Measurements from ENCODE around the gene UGT1A9.

Gene UGT1A9

DNA sequence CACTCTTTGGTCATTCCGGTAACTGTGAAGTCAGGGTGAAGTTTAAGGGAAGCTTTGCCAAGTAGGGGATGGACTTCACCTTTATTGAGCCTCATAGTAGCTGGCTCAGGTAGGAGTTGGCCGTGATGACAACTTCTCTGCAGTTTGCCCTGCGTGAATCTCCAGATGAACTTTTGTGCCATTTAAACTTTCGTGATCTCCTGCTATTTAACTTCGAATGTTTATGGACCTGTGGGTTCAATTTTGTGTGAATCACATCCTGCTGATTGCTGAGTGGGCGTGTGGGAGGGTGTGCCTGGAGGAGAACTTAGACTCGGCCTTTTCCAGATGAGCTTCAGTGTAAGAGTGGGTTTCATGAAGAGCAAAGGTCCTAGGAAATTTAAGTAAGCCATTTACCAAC, 92.6 kb downstream of the UGT1A9 start:
- no peak for DNase-seq

DNA sequence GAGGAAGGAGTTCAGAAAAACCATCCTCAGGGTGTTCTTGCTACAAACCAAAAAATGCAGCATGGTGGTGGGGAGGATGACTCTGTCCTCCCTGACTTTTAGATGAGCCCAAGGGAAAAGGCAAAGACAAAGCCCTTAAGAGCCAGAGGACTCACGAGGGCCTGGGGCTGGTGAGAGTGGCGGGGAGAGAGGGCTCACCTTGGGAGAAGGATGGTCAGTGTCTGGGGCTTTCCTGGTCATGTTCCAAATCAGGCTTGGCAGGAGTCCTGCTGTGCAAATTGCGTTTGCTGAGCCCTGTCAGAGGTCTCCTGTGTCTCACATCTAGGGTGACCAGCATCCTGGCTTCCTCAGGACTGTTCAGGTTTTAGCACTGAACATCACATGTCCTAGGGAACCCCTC, 93.1 kb downstream of the UGT1A9 start:
- no peak for DNase-seq

- no peak for DNase-seq
Measured at GRCh38 chr2:233766416-233766815, 94.7 kb downstream of the UGT1A9 start.

DNA sequence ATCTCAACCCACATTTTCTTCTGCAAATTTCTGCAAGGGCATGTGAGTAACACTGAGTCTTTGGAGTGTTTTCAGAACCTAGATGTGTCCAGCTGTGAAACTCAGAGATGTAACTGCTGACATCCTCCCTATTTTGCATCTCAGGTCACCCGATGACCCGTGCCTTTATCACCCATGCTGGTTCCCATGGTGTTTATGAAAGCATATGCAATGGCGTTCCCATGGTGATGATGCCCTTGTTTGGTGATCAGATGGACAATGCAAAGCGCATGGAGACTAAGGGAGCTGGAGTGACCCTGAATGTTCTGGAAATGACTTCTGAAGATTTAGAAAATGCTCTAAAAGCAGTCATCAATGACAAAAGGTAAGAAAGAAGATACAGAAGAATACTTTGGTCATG, 96.4 kb downstream of the UGT1A9 start:
- DNase-seq: no peak

DNA sequence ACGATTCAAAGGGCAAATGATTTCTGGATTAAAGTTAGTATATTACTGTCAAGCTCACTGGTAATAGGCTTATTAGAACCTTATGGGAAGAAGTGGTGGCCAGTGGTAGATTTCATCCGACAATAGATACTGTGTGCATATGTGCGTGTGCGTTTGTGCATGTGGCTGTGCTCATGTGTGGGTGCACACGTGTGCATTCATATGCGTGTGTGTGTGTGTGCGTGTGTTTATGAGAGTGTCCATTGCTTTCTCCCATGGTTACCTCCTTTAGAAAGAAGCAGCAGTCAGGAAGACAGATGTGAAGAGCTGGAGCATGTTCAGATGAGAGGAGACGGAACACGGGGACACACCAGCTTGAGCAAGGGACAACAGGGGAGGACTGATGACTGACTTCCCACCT, 97.6 kb downstream of the UGT1A9 start:
- DNase-seq: no peak

DNA sequence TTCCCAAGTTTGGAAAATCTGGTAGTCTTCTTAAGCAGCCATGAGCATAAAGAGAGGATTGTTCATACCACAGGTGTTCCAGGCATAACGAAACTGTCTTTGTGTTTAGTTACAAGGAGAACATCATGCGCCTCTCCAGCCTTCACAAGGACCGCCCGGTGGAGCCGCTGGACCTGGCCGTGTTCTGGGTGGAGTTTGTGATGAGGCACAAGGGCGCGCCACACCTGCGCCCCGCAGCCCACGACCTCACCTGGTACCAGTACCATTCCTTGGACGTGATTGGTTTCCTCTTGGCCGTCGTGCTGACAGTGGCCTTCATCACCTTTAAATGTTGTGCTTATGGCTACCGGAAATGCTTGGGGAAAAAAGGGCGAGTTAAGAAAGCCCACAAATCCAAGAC, 100.5 kb downstream of the UGT1A9 start:
- no peak for DNase-seq

DNA sequence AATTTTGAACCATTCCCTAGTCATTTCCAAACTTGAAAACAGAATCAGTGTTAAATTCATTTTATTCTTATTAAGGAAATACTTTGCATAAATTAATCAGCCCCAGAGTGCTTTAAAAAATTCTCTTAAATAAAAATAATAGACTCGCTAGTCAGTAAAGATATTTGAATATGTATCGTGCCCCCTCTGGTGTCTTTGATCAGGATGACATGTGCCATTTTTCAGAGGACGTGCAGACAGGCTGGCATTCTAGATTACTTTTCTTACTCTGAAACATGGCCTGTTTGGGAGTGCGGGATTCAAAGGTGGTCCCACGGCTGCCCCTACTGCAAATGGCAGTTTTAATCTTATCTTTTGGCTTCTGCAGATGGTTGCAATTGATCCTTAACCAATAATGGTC, 100.9 kb downstream of the UGT1A9 start:
- DNase-seq: no peak

DNA sequence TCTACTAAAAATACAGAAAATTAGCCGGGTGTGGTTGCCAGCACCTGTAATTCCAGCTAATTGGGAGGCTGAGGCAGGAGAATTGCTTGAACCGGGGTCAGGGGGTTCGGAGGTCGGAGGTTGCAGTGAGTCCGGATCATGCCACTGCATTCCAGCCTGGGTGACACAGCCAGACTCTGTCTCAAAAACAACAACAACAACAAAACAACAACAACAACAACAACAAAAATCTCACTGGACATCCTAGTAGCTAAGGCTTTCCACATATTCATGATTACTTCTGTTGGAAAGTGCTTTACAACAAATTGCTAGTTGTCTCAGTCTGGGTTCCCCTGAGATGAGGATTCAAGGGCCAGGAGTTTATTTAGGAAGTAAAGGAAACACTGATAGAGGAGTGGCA, 102.2 kb downstream of the UGT1A9 start:
- no peak for DNase-seq

DNA sequence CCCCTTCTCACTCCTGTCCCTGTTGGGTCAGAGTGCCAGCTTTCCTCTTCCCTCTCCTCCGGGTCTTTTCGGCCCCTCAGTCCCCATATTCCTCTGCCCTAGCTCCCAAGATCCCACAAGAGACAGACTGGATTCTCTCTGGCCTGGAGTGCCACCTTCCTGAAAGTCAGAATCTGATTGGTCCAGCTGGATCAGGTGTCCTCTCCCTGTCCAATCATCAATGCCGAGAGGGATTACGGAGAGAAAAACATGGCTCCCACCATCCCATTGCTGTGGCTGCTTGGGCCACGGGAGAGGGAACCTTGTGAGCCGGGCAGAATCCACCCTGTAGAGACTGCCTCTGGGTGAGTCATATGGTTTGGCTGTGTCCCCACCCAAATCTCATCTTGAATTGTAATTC, 103.7 kb downstream of the UGT1A9 start:
- DNase-seq: no peak

DNA sequence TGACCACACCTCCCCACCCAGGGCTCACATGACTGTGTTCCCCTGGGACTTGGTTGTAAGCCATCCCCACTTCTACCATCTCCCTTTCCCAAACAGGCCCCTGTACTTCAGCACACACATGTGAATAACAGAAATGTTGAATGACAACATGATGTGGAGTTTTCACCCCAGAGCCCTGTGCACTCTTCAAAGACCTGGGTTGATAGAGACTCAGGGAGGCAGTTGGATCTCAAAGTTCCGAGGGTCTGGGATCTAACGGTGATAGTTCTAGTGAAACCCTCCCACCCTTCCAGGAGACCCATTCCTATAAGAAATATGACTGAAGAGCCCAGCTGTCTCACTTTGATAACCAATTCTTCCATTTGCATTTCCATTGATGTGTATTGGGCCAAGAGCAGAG, 106.3 kb downstream of the UGT1A9 start, which contains the start of gene MROH2A:
Gene MROH2A, plus strand, starts transcription at position 301 of the 400 bp plus-strand sequence. CDS start 1,029 bp downstream, outside the sequence.
- no peak for DNase-seq

DNA sequence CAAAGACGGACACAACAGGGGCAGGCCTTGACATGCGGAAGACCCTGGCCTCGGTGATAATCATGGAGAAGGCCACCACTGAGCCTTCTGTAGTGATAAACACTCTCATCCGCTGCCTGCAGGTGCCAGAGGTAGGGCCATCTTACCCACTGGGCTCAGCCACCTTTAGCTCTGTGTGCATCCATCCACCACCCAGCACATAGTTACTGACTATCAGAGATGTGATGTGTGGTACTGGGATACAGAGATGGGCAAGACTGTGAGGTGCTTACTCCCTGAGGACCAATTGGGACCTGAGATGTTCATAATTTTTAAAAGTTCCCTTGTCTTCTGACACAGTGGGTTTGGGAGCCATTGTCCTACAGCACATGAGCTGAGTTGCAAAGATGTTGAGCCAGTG, 108.0 kb downstream of the UGT1A9 start:
- DNase-seq: no peak

GRCh38 chr2:233780771-233781170, 109.1 kb downstream of the UGT1A9 start:
- DNase-seq: no peak

GRCh38 chr2:233789554-233789953, 117.9 kb downstream of the UGT1A9 start:
- DNase-seq: no peak

DNA sequence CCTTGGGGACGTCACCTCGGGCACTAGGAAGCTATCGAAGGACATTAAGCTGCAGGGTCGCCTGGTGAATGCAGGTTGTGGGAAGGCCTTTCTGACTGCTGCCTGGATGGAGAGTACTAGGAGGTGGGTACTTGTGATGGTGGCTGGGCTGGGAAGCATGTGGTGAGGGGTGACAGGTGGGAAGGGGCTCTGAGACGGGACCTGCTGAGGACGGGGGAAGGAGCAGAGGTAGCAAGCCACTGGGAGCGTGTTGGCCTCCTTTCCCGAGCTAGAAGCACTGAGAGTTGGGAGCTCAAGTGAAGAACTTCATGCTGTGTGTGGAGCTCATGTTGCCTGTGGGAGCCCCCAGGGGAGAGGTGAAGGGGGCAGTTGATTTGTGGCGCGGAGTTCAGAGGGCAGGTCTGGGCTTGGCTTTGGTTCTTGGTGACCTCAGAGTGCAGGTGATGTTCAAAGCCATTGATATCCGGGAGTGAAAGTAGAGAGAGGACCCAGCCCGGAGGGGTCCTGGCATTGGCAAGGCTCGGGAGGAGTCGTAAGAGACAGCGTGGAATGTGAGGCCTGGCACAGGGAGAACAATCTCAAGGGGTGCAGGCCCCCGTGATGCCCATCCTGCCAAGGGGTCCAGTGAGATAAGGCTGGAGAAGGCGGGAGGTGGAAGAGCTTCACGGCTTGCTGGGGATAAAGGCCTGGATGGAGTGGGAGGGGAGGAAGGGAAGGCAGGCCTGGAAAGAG, 119.6 kb downstream of the UGT1A9 start:
- no peak for DNase-seq

DNA sequence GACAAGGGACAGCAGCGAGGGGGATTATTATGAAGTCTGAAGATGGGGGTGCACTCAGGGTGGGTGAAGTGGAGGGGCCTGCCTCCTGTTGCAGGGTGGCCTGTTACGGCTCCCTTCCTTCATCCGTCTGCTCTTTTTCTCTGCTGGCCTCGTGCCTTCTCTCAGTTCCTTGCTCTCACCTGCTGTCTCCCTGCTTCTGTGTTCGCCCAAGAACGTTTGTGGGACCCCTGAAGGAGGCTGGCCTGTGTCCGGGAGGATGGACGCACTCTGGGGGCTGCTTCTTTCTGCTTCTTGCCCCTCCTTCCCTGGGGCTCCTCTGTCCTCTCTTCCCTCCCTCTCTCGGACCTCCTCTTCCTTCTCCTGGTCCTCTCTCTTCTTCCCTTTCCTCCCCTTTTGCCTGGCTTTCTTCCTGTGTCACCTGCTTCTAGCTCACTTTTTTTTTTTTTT, 120.2 kb downstream of the UGT1A9 start:
- DNase-seq: no peak

DNA sequence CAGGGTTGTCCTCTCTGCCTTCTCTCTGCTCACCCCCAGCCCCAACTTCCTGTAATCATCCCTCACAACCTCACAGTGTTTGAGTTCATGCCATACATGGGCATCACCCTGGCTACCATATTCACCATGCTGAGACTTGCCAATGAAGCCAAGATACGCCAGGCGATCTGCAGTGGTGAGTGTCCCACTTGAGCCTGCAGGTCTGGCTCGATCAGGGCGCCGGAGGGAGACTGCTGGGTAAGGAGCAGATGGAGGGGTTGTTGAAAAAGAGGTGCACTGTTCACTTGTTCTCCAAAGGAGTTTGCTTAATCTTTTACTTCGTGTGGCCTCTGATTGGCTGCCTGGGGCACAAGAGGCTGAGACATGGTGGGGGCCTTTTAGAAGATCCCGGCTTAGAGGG, 121.0 kb downstream of the UGT1A9 start:
- DNase-seq: no peak

- DNase-seq: no peak
Measured at GRCh38 chr2:233793465-233794127, 121.9 kb downstream of the UGT1A9 start.

- DNase-seq: no peak
Measured at GRCh38 chr2:233794128-233794658, 122.5 kb downstream of the UGT1A9 start.

GRCh38 chr2:233795735-233796171, 124.1 kb downstream of the UGT1A9 start:
- DNase-seq: no peak

DNA sequence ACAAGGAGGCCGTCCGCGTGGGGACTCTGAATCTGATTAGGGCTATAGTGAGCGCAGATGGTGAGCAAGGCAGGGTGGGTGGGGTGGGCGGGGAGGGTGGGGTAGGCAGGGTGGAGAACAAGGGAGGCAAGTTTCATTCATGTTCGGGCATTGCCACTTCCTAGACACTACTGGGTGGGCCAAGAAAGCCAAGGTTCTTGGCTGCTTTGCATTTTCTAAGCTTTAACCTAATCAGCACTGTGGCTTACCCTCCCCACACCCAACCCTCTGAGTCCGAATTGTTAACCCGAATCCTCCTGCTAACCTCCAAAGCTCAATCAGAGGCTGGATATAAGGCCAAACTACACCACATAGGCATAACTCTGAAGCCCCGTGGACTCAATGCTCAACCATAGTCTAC, 124.6 kb downstream of the UGT1A9 start:
- no peak for DNase-seq

- no peak for DNase-seq
Measured at GRCh38 chr2:233798335-233799086, 126.8 kb downstream of the UGT1A9 start.

DNA sequence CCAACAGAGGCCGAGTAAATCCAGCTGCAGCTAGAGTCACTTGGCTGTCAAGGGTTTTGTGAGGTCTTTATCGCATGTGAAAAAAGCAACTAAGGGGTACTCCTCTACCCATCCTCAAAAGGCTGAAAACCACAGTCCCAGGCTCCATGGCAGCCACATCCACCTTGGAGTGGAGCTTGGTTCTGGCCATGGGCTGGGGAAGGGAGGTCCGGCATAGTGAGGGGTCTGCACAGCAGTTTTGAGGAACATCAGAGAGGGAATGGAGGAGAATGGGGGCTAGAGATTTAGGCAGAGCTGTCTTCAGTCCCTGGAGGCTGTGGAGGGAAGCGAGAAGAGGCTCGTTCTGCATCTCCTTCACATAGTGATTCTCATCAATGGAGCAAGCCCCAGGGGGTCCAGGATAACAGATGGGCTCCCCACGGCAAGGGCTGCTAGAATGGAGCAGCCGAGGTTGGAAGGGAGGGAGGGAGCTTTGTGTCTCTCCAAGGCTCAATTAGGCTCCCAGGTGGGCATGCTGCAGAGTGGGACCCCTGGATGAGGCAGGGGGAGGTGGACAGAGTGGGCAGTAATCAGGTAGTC, 127.5 kb downstream of the UGT1A9 start:
- no peak for DNase-seq

- DNase-seq: no peak
Measured at GRCh38 chr2:233799716-233800115, 128.0 kb downstream of the UGT1A9 start.

Data from NCI-H2081 treated with DMSO at 0.1 percent for 48 hours (cell line).